ENCODE results near the gene PIP5K1C. TPM values are rescaled to one million over a fixed set of nuclear protein-coding genes. Genes with fewer than 3 reads are reported as not detected.

PIP5K1C gene
- total RNA-seq, 2 experiments from 2014 or later = 19.7 to 20.0 TPM

DNA sequence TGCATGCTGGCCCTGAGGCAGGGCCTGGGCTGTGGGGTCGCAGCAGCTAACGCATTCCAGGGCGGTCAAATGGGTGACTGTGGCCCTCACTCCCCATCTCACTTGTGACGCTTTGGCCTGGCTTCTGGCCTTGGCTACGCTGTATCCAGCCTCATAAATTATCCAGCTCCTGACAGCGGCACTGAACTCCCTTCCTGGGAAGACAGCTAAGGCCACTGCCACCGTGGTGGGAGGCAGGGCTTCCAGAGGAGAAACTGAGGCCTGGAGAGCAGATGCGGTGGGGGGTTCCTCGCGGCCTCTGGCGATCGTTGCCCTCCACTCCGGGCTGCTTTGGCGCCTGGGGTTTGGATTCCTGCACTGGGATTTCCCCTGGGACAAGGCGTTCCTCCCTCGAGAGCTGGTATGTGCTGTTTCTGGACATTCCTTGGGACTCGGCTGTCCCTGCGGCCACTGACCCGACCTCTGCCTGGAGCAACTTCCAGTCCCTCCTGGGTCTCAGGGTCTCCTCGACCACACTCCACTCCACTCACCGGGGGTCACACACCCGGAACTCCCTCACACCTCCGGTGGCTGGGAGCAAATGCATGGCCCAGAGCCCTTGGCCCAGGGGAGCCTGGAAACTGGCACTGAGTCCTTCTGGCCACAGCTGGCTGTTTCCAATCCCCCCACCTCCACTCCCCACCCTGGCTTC, 97.0 kb downstream of the PIP5K1C start:
- H3K9me3 Mint-ChIP-seq (ENCODE audit: insufficient read depth) = no peaks in the 10 kb centered on the region
- H3K27me3 Mint-ChIP-seq (ENCODE audit: low read depth) = no peaks in the 10 kb centered on the region
- no peak for ATAC-seq
- no peak for DNase-seq
- H3K4me1 Mint-ChIP-seq (ENCODE audit: low read depth) = peaks cover 11% of the 10 kb centered on the region
- ChIA-PET CTCF (interaction anchor here (1.8 kb wide), 1 partner anchor 58 kb away, joined by 5 read pairs; no protein-coding TSS in a partner anchor), POLR2A (no interaction called here)
- H3K4me3 Mint-ChIP-seq = no peak overlapping the region
- H3K36me3 Mint-ChIP-seq (ENCODE audit: low read depth) = no peaks in the 10 kb centered on the region
- H3K27ac Mint-ChIP-seq = no peak overlapping the region

DNA sequence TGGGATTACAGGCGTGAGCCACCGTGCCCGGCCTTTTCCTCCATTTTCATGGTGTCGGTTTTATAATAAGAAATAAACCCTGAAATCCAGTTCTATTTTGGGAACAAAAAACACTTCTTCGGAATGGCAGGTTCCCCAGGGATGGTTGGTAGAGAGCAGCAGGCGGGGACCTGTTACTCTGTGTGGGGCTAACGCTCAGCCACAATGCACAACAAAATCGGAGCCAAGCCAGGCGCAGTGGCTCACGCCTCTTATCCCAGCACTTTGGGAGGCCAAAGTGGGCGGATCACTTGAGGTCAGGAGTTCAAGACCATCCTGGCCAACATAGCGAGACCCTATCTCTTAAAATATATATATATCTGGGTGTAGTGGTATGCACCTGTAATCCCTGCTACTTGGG, 99.2 kb downstream of the PIP5K1C start:
- H3K27me3 Mint-ChIP-seq (ENCODE audit: low read depth) = no peaks in the 10 kb centered on the region
- ChIA-PET CTCF (no interaction called here), POLR2A (no interaction called here)
- H3K36me3 Mint-ChIP-seq (ENCODE audit: low read depth) = no peaks in the 10 kb centered on the region
- no peak for DNase-seq
- H3K4me3 Mint-ChIP-seq = no peak overlapping the region
- H3K9me3 Mint-ChIP-seq (ENCODE audit: insufficient read depth) = no peaks in the 10 kb centered on the region
- no peaks in the 10 kb centered on the region for H3K4me1 Mint-ChIP-seq (ENCODE audit: low read depth)
- no peak overlapping the region for H3K27ac Mint-ChIP-seq
- ATAC-seq = no peak

DNA sequence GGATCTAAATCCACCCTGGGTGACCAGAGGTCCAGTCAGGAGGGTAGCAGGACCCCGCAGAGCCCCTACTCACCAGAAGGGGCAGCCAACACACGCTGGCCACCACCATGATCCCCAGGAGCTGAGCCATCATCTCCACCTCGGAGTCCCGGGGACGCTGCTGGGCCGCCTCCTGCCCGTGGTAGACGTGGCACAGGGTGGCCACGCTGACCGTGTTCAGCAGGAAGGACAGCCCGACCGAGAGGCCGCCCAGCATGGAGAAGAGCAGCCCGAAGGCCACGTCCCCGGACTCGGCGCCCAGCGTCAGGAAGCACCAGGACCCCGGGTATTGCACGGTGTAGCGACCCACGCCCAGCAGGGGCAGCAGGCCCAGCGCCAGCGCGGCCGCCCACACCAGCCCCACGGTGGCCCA, 100.5 kb downstream of the PIP5K1C start:
- ATAC-seq = no peak
- H3K4me3 Mint-ChIP-seq = no peak overlapping the region
- H3K36me3 Mint-ChIP-seq (ENCODE audit: low read depth) = no peaks in the 10 kb centered on the region
- POLR2A ChIA-PET = no interaction called here
- H3K27me3 Mint-ChIP-seq (ENCODE audit: low read depth) = no peaks in the 10 kb centered on the region
- CTCF ChIA-PET = no interaction called here
- DNase-seq = no peak
- H3K9me3 Mint-ChIP-seq (ENCODE audit: insufficient read depth) = no peaks in the 10 kb centered on the region
- no peak overlapping the region for H3K27ac Mint-ChIP-seq
- no peaks in the 10 kb centered on the region for H3K4me1 Mint-ChIP-seq (ENCODE audit: low read depth)

DNA sequence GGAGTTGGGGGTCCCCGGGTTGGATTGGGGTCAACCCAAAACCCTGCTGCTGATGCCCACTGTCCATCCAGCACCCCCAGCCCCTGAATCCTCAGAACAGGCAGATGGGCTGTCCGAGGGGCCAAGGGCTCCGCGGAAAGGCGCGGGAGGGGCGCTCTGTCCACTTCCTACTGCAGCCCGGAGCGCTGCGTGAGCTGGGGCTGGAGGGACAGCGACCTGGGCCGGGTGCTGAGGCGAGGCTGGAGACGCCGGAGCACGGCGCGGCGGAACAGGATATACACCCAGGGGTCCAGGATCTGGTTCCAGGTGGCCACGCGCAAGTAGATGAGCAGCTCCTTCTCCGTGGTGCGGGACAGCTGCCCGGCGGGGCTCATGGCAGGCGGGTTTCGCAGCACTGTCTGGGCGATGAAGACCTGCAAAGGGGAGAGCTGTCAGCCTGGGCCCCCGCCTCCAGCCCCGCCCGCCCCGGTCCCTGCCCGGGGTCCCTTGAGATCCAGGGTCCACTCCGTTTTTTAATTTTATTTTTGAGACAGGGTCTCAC, 104.7 kb downstream of the PIP5K1C start:
- CTCF ChIA-PET = no interaction called here

DNA sequence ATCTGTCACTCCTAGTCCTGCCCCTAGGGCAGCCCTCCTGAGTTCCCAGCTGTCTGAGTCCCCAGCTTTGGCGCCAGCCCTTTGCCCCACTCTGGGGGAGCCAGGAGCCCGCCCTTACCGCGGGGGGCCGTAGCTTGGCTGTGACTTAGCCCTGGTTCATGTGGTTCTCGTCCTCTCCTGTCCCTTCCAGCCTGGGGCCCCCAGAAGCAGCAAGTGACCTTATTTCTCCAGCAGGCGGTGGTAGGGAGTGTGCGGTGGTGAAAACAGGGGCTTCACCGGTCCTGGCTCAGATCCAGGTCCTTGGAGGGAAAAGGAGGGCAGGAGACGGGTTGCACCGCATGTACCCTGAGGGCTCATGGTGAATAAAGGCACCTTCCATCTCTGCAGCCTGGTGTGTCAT, 107.1 kb downstream of the PIP5K1C start:
- Mint-ChIP-seq H3K9me3 (ENCODE audit: insufficient read depth) (no peaks in the 10 kb centered on the region), H3K4me1 (ENCODE audit: low read depth) (no peaks in the 10 kb centered on the region), H3K4me3 (no peak overlapping the region), H3K36me3 (ENCODE audit: low read depth) (no peaks in the 10 kb centered on the region), H3K27me3 (ENCODE audit: low read depth) (peaks cover 2% of the 10 kb centered on the region), H3K27ac (no peak overlapping the region)
- DNase-seq (no peak), ATAC-seq (no peak)
- ChIA-PET CTCF (no interaction called here), POLR2A (no interaction called here)

More for the DNA sequence above, 104.7 kb downstream of the PIP5K1C start:
- Mint-ChIP-seq H3K27ac (no peak overlapping the region), H3K4me1 (ENCODE audit: low read depth) (no peaks in the 10 kb centered on the region), H3K36me3 (ENCODE audit: low read depth) (no peaks in the 10 kb centered on the region), H3K4me3 (no peak overlapping the region), H3K27me3 (ENCODE audit: low read depth) (peaks cover 2% of the 10 kb centered on the region), H3K9me3 (ENCODE audit: insufficient read depth) (no peaks in the 10 kb centered on the region)
- DNase-seq (no peak), ATAC-seq (no peak)
- POLR2A ChIA-PET = no interaction called here

DNA sequence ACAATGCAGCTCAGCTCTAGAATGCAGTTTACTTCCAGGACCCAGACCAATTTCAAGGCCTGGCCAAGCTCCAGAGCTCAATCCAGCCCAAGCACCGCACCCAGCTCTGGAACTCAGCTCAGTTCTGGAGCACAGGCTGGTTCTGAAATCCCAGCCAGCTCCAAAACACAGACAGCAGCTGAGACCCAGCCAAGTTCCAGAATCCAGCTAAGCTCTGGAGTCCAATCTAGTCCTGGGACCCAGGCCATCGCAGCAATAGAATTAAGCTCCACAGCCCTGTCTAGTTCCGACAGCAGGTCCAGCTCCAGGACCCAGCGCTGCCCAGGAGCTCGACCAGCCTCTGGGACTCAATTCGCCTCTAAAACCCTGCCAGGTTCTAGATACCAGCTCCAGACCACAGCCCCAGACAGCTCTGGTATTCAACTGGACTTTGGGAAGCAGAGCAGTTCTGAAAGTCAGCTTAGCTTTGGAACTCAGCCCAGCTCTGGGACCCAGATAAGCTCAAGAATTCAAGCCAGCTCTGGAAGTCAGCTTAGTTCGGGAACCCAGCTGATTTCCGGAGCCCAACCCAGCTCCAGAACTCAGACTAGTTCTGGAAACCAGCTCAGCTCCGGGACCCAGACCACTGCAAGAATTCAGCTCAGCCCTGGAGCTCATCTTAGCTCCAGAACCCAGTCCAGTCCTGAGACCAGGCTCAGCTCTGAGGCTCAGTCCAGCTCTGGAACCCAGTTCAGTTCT, 108.2 kb downstream of the PIP5K1C start:
- ChIA-PET POLR2A (interaction anchor here (0.7 to 0.9 kb wide), 2 partner anchors 13 to 16 kb away, joined by 3 read pairs; no protein-coding TSS in a partner anchor), CTCF (interaction anchor here (0.8 to 1.4 kb wide), 3 partner anchors 9 to 119 kb away, joined by 3 read pairs; no protein-coding TSS in a partner anchor)
- Mint-ChIP-seq H3K36me3 (ENCODE audit: low read depth) (no peaks in the 10 kb centered on the region), H3K4me1 (ENCODE audit: low read depth) (no peaks in the 10 kb centered on the region), H3K27ac (no peak overlapping the region), H3K9me3 (ENCODE audit: insufficient read depth) (no peaks in the 10 kb centered on the region), H3K27me3 (ENCODE audit: low read depth) (peaks cover 2% of the 10 kb centered on the region), H3K4me3 (no peak overlapping the region)
- DNase-seq = no peak
- no peak for ATAC-seq

DNA sequence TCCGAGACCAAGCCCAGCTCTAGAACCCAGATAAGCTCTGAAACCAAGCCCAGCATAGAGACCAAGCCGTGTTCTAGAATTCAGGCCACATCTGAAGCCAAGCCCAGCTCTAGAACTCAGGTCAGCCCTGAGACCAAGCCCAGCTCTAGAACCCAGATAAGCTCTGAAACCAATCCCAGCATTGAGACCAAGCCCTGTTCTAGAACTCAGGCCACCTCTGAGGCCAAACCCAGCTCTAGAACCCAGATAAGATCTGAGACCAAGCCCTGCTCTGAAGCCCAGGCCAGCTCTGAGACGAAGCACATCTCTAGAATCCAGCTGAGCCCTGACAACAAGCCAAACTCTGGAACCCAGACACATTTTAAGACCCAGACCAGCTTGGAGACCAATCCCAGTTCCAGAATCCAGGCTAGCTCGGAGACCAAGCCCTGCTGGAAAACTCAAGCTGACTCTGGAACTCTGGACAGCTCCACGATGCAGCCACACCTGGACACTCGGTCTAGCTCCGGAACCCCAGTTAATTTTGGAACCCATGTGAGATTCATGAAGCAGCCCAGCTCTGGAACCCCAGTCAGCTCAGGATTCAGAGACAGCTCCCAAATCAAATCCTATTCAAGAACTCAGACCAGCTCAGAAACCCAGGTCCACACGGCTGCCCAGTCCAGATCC, 109.1 kb downstream of the PIP5K1C start:
- Mint-ChIP-seq H3K27me3 (ENCODE audit: low read depth) (peaks cover 2% of the 10 kb centered on the region), H3K4me3 (no peak overlapping the region), H3K9me3 (ENCODE audit: insufficient read depth) (no peaks in the 10 kb centered on the region), H3K4me1 (ENCODE audit: low read depth) (no peaks in the 10 kb centered on the region), H3K36me3 (ENCODE audit: low read depth) (no peaks in the 10 kb centered on the region), H3K27ac (no peak overlapping the region)
- ChIA-PET POLR2A (interaction anchor here (0.7 to 0.9 kb wide), 3 partner anchors 13 to 91 kb away, joined by 3 read pairs; partner anchors contain the start of gene DOHH), CTCF (interaction anchor here (0.7 to 1.4 kb wide), 5 partner anchors 9 to 118 kb away, joined by 3 read pairs; no protein-coding TSS in a partner anchor)
- DNase-seq (no peak), ATAC-seq (no peak)

DNA sequence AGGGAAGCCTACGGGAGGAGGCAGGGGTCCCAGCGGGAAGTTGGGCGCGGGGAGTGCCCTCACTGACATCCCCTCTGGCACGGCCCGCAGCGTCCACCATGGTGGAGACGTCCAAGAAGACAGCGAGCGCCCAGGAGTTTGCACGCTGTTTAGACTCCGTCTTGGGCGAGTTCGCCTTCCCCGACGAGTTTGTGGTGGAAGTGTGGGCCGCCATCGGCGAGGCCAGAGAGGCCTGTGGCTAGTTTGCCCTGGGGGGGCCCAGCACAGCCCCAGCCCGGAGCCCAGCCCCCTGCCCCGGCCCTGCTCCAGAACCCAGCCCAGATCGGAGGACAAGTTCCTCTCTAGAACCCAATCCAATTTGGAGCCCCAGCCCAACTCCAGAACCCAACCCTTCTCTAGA, 110.3 kb downstream of the PIP5K1C start:
- H3K36me3 Mint-ChIP-seq (ENCODE audit: low read depth) = no peaks in the 10 kb centered on the region
- peaks cover 2% of the 10 kb centered on the region for H3K27me3 Mint-ChIP-seq (ENCODE audit: low read depth)
- H3K9me3 Mint-ChIP-seq (ENCODE audit: insufficient read depth) = no peaks in the 10 kb centered on the region

DNA sequence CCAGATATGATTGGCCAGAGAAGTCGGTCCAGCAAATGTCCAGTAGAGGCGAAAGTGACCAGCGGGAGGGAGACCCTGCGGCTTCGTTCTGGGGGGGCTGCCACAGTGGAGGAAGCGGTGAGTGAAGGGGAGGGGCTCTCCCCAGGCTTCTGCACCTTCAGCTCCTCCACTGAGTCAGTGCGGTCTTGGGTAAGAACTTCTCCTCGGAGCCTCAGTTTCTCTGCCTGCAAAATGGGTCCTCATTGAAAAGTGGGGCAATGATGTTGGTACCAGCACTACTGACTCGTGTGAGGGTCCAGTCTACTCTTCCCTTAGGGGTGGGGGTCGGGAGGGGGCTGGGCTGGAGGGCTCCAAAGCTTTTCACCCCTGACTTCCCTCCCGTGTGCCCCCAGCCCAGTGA, 110.8 kb downstream of the PIP5K1C start:
- H3K9me3 Mint-ChIP-seq (ENCODE audit: insufficient read depth) = no peaks in the 10 kb centered on the region
- ATAC-seq (no peak), DNase-seq (no peak)
- no peaks in the 10 kb centered on the region for H3K36me3 Mint-ChIP-seq (ENCODE audit: low read depth)
- no peak overlapping the region for H3K4me3 Mint-ChIP-seq
- ChIA-PET POLR2A (no interaction called here), CTCF (no interaction called here)
- peaks cover 2% of the 10 kb centered on the region for H3K27me3 Mint-ChIP-seq (ENCODE audit: low read depth)
- H3K4me1 Mint-ChIP-seq (ENCODE audit: low read depth) = no peaks in the 10 kb centered on the region
- no peak overlapping the region for H3K27ac Mint-ChIP-seq

More for the DNA sequence above, 110.3 kb downstream of the PIP5K1C start:
- no peak overlapping the region for H3K27ac Mint-ChIP-seq
- ATAC-seq (no peak), DNase-seq (no peak)
- no peaks in the 10 kb centered on the region for H3K4me1 Mint-ChIP-seq (ENCODE audit: low read depth)
- no peak overlapping the region for H3K4me3 Mint-ChIP-seq
- CTCF ChIA-PET = no interaction called here
- POLR2A ChIA-PET = no interaction called here

DNA sequence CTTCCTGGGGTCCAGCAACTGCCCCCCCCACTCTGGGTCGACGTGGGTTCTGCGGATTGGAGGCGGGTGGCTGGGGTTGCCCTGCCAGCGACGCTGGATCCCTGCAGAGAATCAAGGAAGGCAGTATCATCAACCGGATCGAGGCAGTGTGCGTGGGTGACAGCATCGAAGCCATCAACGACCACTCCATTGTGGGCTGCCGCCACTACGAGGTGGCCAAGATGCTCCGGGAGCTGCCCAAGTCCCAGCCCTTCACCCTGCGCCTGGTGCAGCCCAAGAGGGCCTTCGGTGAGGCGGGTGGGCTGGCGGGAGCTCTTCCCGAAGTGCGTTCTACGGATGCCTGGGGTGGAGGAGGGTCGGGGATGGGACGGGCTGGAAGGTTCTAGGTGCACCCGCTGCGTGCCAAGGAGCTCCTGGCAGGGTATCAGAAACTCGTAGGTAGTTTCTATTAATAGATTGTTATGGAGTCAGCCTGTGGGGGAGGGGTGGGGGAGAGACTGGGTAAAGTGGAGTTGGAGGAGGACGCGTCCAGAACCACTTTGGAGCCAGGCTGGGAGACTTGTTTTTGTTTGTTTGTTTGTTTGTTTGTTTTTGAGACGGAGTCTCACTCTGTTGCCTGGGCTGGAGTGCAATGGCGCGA, 113.4 kb downstream of the PIP5K1C start:
- peaks cover 4% of the 10 kb centered on the region for H3K27me3 Mint-ChIP-seq (ENCODE audit: low read depth)
- no peaks in the 10 kb centered on the region for H3K9me3 Mint-ChIP-seq (ENCODE audit: insufficient read depth)
- no peaks in the 10 kb centered on the region for H3K4me1 Mint-ChIP-seq (ENCODE audit: low read depth)
- DNase-seq = no peak
- ChIA-PET POLR2A (no interaction called here), CTCF (interaction anchor here (1.1 to 1.3 kb wide), 3 partner anchors 18 to 262 kb away, joined by 3 read pairs; no protein-coding TSS in a partner anchor)
- H3K36me3 Mint-ChIP-seq (ENCODE audit: low read depth) = no peaks in the 10 kb centered on the region
- no peak overlapping the region for H3K27ac Mint-ChIP-seq
- no peak overlapping the region for H3K4me3 Mint-ChIP-seq
- no peak for ATAC-seq

DNA sequence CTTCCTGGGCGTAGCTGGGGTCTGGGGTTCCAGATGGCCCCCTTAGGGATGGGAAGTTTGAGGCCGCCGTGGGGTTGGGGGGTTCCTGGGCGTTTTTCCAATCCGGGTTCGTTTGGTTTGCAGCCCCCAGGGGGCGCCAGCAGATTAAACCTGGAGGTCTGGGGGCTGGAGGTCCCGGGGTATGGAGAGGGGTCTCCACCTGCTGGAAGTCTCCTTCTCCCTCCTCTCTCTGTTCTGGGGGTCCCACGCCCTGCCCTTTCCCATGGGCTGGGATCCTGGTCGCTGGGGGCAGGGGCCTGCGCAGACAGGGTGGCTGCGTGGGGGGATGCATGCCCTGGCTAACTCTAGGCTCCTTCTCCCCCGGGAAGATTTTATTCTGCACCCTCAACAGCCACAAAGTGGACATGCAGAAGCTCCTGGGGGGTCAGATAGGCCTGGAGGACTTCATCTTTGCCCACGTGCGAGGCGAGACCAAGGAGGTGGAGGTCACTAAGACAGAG, 114.1 kb downstream of the PIP5K1C start:
- H3K36me3 Mint-ChIP-seq (ENCODE audit: low read depth) = no peaks in the 10 kb centered on the region
- DNase-seq = peak; percentile 48
- no peak overlapping the region for H3K27ac Mint-ChIP-seq
- H3K4me3 Mint-ChIP-seq = no peak overlapping the region
- no peaks in the 10 kb centered on the region for H3K9me3 Mint-ChIP-seq (ENCODE audit: insufficient read depth)
- H3K27me3 Mint-ChIP-seq (ENCODE audit: low read depth) = peaks cover 4% of the 10 kb centered on the region
- POLR2A ChIA-PET = interaction anchor here (0.9 kb wide), 1 partner anchor 27 kb away, joined by 3 read pairs; no protein-coding TSS in a partner anchor
- peak; percentile 42 for ATAC-seq
- no peaks in the 10 kb centered on the region for H3K4me1 Mint-ChIP-seq (ENCODE audit: low read depth)
- CTCF ChIA-PET = interaction anchor here (0.9 to 1.3 kb wide), 7 partner anchors 12 to 143 kb away, joined by 3 to 5 read pairs (median 3); no protein-coding TSS in a partner anchor

Measured in activated CD8-positive, alpha-beta T cell treated with anti-CD3 and anti-CD28 coated beads, Interleukin-2, amount 10 ng/mL, durations not matched to agents 7 days and 5 days (primary cell).